Caco-2 (cell line): ENCODE measurements around the gene PROM2. TPM values are rescaled to one million over a fixed set of nuclear protein-coding genes. Genes with fewer than 3 reads are reported as not detected.

Experiments used
- BruUV-seq: library from RNA; stranded (reverse); fragments of 400-500 nt; replicated peaks from 2 replicates; lab custom pipeline; 2021; lab: Mats Ljungman, UMichigan
- CTCF ChIA-PET: fragments of 300-600 bp; sonication (Branson Sonifier 250); formaldehyde crosslinking; loops from one replicate; lab custom pipeline; 2022; ENCODE audit warnings: antibody characterized with exemption; lab: Charles Lee
- POLR2A ChIA-PET: fragments of 300-600 bp; sonication (Branson Sonifier 250); formaldehyde crosslinking; loops from one replicate; lab custom pipeline; 2022; ENCODE audit warnings: antibody characterized with exemption; lab: Charles Lee
- DNase-seq, 2 experiments: peaks; one replicate each; pipeline versions ENCODE4 v3.0.0 to v3.0.0-alpha.2; 2020 to 2022
- H3K27me3 ChIP-seq: replicated peaks from 2 replicates; pipeline ENCODE4 v1.6.0; 2011; ENCODE audit warnings: low read length; ENCODE audit not compliant: control insufficient read depth, insufficient read depth
- H3K36me3 ChIP-seq: 2 replicates; pipeline ENCODE4 v1.5.1; 2011; ENCODE audit warnings: low read length; ENCODE audit not compliant: control insufficient read depth, insufficient read depth
- H3K4me1 ChIP-seq: fragments of 250-450 bp; sonication (Bioruptor Pico); 2 replicates; pipeline ENCODE4 v1.5.1; 2020; ENCODE audit warnings: mild to moderate bottlenecking
- H3K4me3 ChIP-seq: 2 replicates; pipeline ENCODE4 v1.5.1; 2011; ENCODE audit warnings: low read depth, mild to moderate bottlenecking, control low read depth, low read length
- H3K9me3 ChIP-seq: fragments of 250-450 bp; sonication (Bioruptor Pico); 2 replicates; pipeline ENCODE4 v1.5.1; 2020; ENCODE audit warnings: mild to moderate bottlenecking, moderate library complexity
- H3K27ac Mint-ChIP-seq: one replicate; pipeline ENCODE4 v1.8.0; 2022; ENCODE audit warnings: mixed read lengths; ENCODE audit not compliant: unreplicated experiment
- H3K27me3 Mint-ChIP-seq: one replicate; pipeline ENCODE4 v1.8.0; 2022; ENCODE audit warnings: mixed read lengths; ENCODE audit not compliant: insufficient read depth, unreplicated experiment
- H3K36me3 Mint-ChIP-seq: one replicate; pipeline ENCODE4 v1.8.0; 2022; ENCODE audit warnings: mild to moderate bottlenecking, mixed read lengths; ENCODE audit not compliant: insufficient read depth, unreplicated experiment
- H3K4me1 Mint-ChIP-seq: one replicate; pipeline ENCODE4 v1.8.0; 2022; ENCODE audit warnings: low read depth, mixed read lengths; ENCODE audit not compliant: unreplicated experiment
- H3K4me3 Mint-ChIP-seq: one replicate; pipeline ENCODE4 v1.8.0; 2022; ENCODE audit warnings: mild to moderate bottlenecking, moderate library complexity, mixed read lengths; ENCODE audit not compliant: unreplicated experiment
- H3K9me3 Mint-ChIP-seq: one replicate; pipeline ENCODE4 v1.8.0; 2022; ENCODE audit warnings: mixed read lengths; ENCODE audit not compliant: unreplicated experiment
- intact Hi-C: fragments of 100-400 bp; cut with micrococcal nuclease; formaldehyde crosslinking; loops from one replicate; pipeline ENCODE4 v1.10.0; 2022; ENCODE audit not compliant: unreplicated experiment
- total RNA-seq: library from RNA; stranded (reverse); gene quantifications from 2 replicates; pipeline ENCODE4 v1.2.3, GENCODE V29; 2022
- TF ChIP-seq, protein P1 (sequence below), 2 experiments: fragments of 200-600 bp in 1 of 2; IDR thresholded peaks; 1 replicate in 1 of 2; 2 replicates in 1 of 2; pipeline versions ENCODE4 v1.5.1 to v1.8.0; 2011 to 2022; ENCODE audit warnings: antibody characterized with exemption in 1 of 2, control low read depth in 1 of 2, inconsistent platforms in 1 of 2, low read depth in 1 of 2, low read length in 1 of 2, mild to moderate bottlenecking in 1 of 2, moderate library complexity in 1 of 2; ENCODE audit not compliant: insufficient read depth in 1 of 2, severe bottlenecking in 1 of 2, unreplicated experiment in 1 of 2

The PROM2 gene
- total RNA-seq, 1 experiment from 2014 or later = 0.82 TPM

DNA sequence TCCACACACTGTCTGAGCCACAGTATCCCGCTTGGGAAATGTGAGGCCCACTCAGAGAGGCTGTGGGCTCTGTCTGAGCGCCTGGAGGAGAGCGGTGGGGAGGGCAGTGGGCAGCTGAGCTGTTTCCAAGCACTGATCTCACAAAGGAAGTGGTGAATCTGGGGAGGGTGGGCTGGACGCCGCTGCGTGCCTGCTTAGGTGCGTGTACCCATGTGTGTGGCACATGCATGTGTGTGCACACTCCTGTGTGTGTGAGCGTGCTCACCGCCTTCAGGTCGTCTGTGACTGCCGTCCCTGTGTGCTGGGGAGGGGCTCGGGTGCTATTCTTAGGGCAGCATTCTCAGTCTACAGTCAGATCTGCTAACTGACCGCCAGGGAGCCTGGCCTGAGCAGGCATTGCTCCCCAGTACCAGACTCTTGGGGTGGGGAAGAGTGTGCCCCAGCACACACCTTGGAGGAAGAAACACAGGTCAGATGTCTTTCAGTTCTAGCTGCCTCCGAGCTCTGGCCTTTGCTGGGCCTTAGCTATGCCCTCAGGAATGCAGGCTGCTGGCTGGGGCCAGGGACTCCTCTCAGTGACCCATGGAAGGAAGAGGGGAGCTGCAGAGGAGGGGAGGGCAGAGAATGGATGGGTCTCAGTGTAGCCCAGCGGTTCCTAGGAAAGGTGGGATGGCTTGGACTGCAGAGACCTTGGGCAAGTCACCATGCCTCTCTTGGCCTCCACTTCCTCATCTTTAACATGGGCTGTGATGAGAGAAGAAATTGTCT lies 54.3 kb downstream of the PROM2 start:
- intact Hi-C loops = no loop called here
- ChIA-PET CTCF (no interaction called here), POLR2A (no interaction called here)
- Histone ChIP-seq H3K4me1 (no peaks in the 10 kb centered on the region), H3K4me3 (no peak overlapping the region), H3K27me3 (no peaks in the 10 kb centered on the region), H3K9me3 (no peaks in the 10 kb centered on the region), H3K36me3 (no peaks in the 10 kb centered on the region)
- BruUV-seq = no TSS peak
- TF ChIP-seq, protein P1, sequence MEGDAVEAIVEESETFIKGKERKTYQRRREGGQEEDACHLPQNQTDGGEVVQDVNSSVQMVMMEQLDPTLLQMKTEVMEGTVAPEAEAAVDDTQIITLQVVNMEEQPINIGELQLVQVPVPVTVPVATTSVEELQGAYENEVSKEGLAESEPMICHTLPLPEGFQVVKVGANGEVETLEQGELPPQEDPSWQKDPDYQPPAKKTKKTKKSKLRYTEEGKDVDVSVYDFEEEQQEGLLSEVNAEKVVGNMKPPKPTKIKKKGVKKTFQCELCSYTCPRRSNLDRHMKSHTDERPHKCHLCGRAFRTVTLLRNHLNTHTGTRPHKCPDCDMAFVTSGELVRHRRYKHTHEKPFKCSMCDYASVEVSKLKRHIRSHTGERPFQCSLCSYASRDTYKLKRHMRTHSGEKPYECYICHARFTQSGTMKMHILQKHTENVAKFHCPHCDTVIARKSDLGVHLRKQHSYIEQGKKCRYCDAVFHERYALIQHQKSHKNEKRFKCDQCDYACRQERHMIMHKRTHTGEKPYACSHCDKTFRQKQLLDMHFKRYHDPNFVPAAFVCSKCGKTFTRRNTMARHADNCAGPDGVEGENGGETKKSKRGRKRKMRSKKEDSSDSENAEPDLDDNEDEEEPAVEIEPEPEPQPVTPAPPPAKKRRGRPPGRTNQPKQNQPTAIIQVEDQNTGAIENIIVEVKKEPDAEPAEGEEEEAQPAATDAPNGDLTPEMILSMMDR (IDR thresholded peaks at IDR 0.05; ENCODE audit: insufficient read depth in 1 of 2, low read depth in 1 of 2, low read length in 1 of 2, severe bottlenecking in 1 of 2, unreplicated experiment in 1 of 2) = no peak
- no peak for DNase-seq
- no peaks in the 10 kb centered on the region for H3K36me3 Mint-ChIP-seq
- H3K27me3 Mint-ChIP-seq = no peaks in the 10 kb centered on the region
- H3K9me3 Mint-ChIP-seq = peaks cover 15% of the 10 kb centered on the region
- no peaks in the 10 kb centered on the region for H3K4me1 Mint-ChIP-seq
- H3K27ac Mint-ChIP-seq = no peak overlapping the region
- H3K4me3 Mint-ChIP-seq = no peak overlapping the region

DNA sequence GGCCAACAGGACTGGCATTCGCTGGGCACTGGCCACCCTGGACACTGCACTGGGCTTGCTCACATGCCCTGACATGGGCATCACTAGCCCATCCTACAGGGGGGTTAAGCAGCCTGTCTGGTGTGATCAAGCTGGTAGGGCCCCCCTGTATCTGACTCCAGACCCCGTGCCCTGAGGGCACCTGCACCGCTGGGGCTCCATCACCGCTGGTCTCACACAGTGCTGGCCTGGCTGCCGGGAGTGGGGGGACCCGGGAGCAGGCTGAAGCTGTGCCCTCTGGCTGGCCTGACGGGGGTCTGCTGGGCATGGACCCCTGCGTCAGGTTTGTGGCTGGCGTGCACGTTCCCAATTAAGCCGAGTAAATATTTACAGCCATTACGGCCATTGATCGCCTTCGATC lies 55.2 kb downstream of the PROM2 start:
- CTCF ChIA-PET = no interaction called here
- Mint-ChIP-seq H3K4me3 (no peak overlapping the region), H3K4me1 (no peaks in the 10 kb centered on the region), H3K27me3 (no peaks in the 10 kb centered on the region), H3K27ac (no peak overlapping the region), H3K36me3 (no peaks in the 10 kb centered on the region), H3K9me3 (peaks cover 15% of the 10 kb centered on the region)
- H3K4me1 ChIP-seq = no peaks in the 10 kb centered on the region
- H3K27me3 ChIP-seq = no peaks in the 10 kb centered on the region
- intact Hi-C loops = no loop called here
- DNase-seq = no peak
- no peak overlapping the region for H3K4me3 ChIP-seq
- BruUV-seq = no TSS peak
- H3K9me3 ChIP-seq = no peaks in the 10 kb centered on the region
- TF ChIP-seq, protein P1 (IDR thresholded peaks at IDR 0.05; ENCODE audit: insufficient read depth in 1 of 2, low read depth in 1 of 2, low read length in 1 of 2, severe bottlenecking in 1 of 2, unreplicated experiment in 1 of 2) = no peak
- no peaks in the 10 kb centered on the region for H3K36me3 ChIP-seq
- POLR2A ChIA-PET = no interaction called here

DNA sequence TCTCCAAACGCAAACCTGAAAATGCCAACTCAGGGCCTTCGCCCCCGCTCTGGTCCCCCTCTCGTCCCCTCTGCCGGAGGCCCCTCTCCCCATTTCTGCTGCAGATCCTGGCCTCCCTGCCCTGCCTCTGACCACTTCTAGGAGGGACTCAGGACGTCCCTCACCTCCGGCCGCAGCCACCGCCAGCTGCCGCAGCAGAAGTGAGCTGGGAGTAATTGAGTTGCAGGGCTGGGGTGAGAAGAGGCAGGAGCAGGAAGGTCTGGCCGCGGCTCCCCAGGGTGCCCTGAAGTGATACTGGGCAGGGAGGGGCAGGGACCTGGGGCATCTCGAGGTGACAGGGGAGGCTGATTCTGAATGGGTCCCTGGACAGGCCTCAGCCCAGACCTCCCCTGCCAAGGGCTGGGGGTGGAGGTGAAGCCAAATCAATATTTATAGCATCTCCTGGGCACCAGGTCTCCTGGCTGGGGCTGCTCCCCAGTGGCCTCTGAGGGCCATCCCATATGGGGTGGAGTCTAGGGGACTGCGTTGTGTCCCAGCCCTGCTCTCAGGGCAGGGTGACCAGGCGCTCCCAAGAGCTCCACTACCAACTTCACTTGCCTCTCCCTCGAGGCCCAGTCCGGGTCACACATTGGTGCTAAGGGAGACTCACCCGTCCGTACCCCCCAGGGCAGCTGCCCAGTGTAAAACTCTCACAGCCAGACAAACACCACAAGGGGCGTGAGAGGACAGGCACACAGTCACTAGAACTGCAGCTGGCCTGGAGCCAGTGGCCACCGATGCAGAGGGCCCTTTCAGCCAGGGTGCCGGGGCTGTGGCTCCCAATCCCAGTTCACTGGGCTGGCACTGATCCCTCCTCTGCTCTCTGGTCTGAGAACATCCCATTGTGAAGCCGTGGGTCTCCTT lies 55.9 kb downstream of the PROM2 start:
- TF ChIP-seq, protein P1 (IDR thresholded peaks at IDR 0.05; ENCODE audit: insufficient read depth in 1 of 2, low read depth in 1 of 2, low read length in 1 of 2, severe bottlenecking in 1 of 2, unreplicated experiment in 1 of 2) = no peak
- Histone ChIP-seq H3K9me3 (no peaks in the 10 kb centered on the region), H3K4me1 (no peaks in the 10 kb centered on the region), H3K4me3 (no peak overlapping the region), H3K27me3 (no peaks in the 10 kb centered on the region), H3K36me3 (no peaks in the 10 kb centered on the region)
- peaks cover 14% of the 10 kb centered on the region for H3K9me3 Mint-ChIP-seq
- intact Hi-C loops = no loop called here
- no TSS peak for BruUV-seq
- no peaks in the 10 kb centered on the region for H3K27me3 Mint-ChIP-seq
- H3K4me1 Mint-ChIP-seq = no peaks in the 10 kb centered on the region
- no peak overlapping the region for H3K4me3 Mint-ChIP-seq
- H3K27ac Mint-ChIP-seq = no peak overlapping the region
- POLR2A ChIA-PET = no interaction called here
- CTCF ChIA-PET = no interaction called here
- no peaks in the 10 kb centered on the region for H3K36me3 Mint-ChIP-seq
- no peak for DNase-seq
